Panc1 (cell line): Measurements from ENCODE around the gene NCBP1. TPM values are rescaled to one million over a fixed set of nuclear protein-coding genes. Genes with fewer than 3 reads are reported as not detected.

Experiments used
- ATAC-seq: fragments of 200-7000 bp; cut with Tn5 transposase; 2 replicates; pipeline ENCODE4 v1.9.1; 2020; ENCODE audit warnings: mild to moderate bottlenecking, moderate library complexity
- BruUV-seq: library from RNA; stranded (reverse); fragments of 400-500 nt; replicated peaks from 2 replicates; lab custom pipeline; 2021; lab: Mats Ljungman, UMichigan
- CTCF ChIA-PET: fragments of 300-600 bp; sonication (Branson Sonifier 250); formaldehyde crosslinking; loops from one replicate; lab custom pipeline; 2022; ENCODE audit warnings: antibody characterized with exemption; lab: Charles Lee
- POLR2A ChIA-PET: fragments of 300-600 bp; sonication (Branson Sonifier 250); formaldehyde crosslinking; loops from one replicate; lab custom pipeline; 2022; ENCODE audit warnings: antibody characterized with exemption; lab: Charles Lee
- DNase-seq: peaks from one replicate; pipeline ENCODE4 v3.0.0-alpha.2; 2010; ENCODE audit warnings: low read depth, low spot score
- H3K27ac ChIP-seq: 2 replicates; pipeline ENCODE4 v1.5.1; 2011; ENCODE audit warnings: mild to moderate bottlenecking, low read length, inconsistent platforms
- H3K27me3 ChIP-seq: fragments of 200-500 bp; sonication (Bioruptor generic); 2 replicates; pipeline ENCODE4 v1.6.0; 2014; ENCODE audit warnings: low read length, inconsistent platforms; ENCODE audit not compliant: control insufficient read depth, insufficient read depth
- H3K36me3 ChIP-seq: fragments of 200-500 bp; sonication (Bioruptor generic); 2 replicates; pipeline ENCODE4 v1.5.1; 2014; ENCODE audit warnings: inconsistent platforms, mild to moderate bottlenecking, low read length, moderate library complexity; ENCODE audit not compliant: control insufficient read depth, insufficient read depth
- H3K4me1 ChIP-seq: 2 replicates; pipeline ENCODE4 v1.5.1; 2011; ENCODE audit warnings: inconsistent platforms, mild to moderate bottlenecking, low read length, moderate library complexity; ENCODE audit not compliant: control insufficient read depth, insufficient read depth
- H3K4me3 ChIP-seq, 2 experiments: 2 replicates each; pipeline ENCODE4 v1.5.1; 2011 to 2012; ENCODE audit warnings: low read depth in 2 of 2, low read length in 2 of 2, mild to moderate bottlenecking in 2 of 2, inconsistent platforms in 1 of 2, moderate library complexity in 1 of 2
- H3K9me3 ChIP-seq: fragments of 200-500 bp; sonication (Bioruptor generic); 2 replicates; pipeline ENCODE4 v1.5.1; 2014; ENCODE audit warnings: low read depth, mild to moderate bottlenecking, inconsistent platforms, low read length, moderate library complexity; ENCODE audit not compliant: control insufficient read depth, insufficient read depth
- CTCF ChIP-seq: fragments of 450-650 bp; IDR thresholded peaks from 2 replicates; pipeline ENCODE4 v1.5.1; 2017; ENCODE audit warnings: mild to moderate bottlenecking
- POLR2AphosphoS5 ChIP-seq: IDR thresholded peaks from 2 replicates; pipeline ENCODE4 v1.6.1; 2012; ENCODE audit warnings: mild to moderate bottlenecking, low read depth, low read length, moderate library complexity
- REST ChIP-seq, 2 experiments: IDR thresholded peaks; 2 replicates each; pipeline ENCODE4 v1.6.1; 2011 to 2012; ENCODE audit warnings: low read depth in 2 of 2, control low read depth in 1 of 2, low read length in 1 of 2, mild to moderate bottlenecking in 1 of 2, moderate library complexity in 1 of 2; ENCODE audit not compliant: insufficient read depth in 1 of 2
- SIN3A ChIP-seq: IDR thresholded peaks from 2 replicates; pipeline ENCODE4 v1.6.1; 2012; ENCODE audit warnings: low read depth, mild to moderate bottlenecking, low read length, moderate library complexity, borderline replicate concordance; ENCODE audit not compliant: insufficient read depth
- TCF7L2 ChIP-seq: IDR thresholded peaks from 2 replicates; pipeline ENCODE4 v1.6.1; 2011; ENCODE audit warnings: mild to moderate bottlenecking, low read depth, low read length, inconsistent platforms
- in situ Hi-C: cut with HindIII; loops from 2 replicates; pipeline ENCODE4 v1.10.0; 2016; ENCODE audit warnings: low sequenced_read_pairs, low pct_unique_long_range_greater_than_20kb
- intact Hi-C: fragments of 100-400 bp; cut with micrococcal nuclease; formaldehyde crosslinking; loops from one replicate; pipeline ENCODE4 v1.10.0; 2022; ENCODE audit not compliant: unreplicated experiment
- total RNA-seq: library from RNA; stranded (reverse); gene quantifications from one replicate; pipeline ENCODE4 v1.2.1, GENCODE V29; 2021; ENCODE audit not compliant: unreplicated experiment

NCBP1 gene
- total RNA-seq, 1 experiment from 2014 or later, result 30.1 TPM

- intact Hi-C loops (no loop called here), in situ Hi-C loops (no loop called here)
- no peak for TF ChIP-seq CTCF
- no peak for TF ChIP-seq SIN3A
- TF ChIP-seq POLR2AphosphoS5, result no peak
- Histone ChIP-seq H3K27ac (no peak overlapping the region), H3K27me3 (no peaks in the 10 kb centered on the region), H3K9me3 (no peaks in the 10 kb centered on the region), H3K36me3 (no peaks in the 10 kb centered on the region; the same call in 1 of the 2 replicates), H3K4me1 (no peaks in the 10 kb centered on the region), H3K4me3 (no peak overlapping the region)
- DNase-seq, result no peak
- ATAC-seq, result no peak
- BruUV-seq, result no TSS peak
- ChIA-PET POLR2A (no interaction called here), CTCF (no interaction called here)
Measured at GRCh38 chr9:97623946-97624345, 9.7 kb upstream of the NCBP1 start.

- Histone ChIP-seq H3K4me1 (no peaks in the 10 kb centered on the region), H3K27ac (no peak overlapping the region), H3K27me3 (no peaks in the 10 kb centered on the region), H3K9me3 (no peaks in the 10 kb centered on the region), H3K36me3 (no peaks in the 10 kb centered on the region; the same call in 1 of the 2 replicates), H3K4me3 (no peak overlapping the region)
- intact Hi-C loops, result no loop called here
- POLR2A ChIA-PET, result interaction anchor here (0.6 kb wide), 1 partner anchor 10 kb away, joined by 3 read pairs; no protein-coding TSS in a partner anchor
- CTCF ChIA-PET, result interaction anchor here (0.5 kb wide), 1 partner anchor 28 kb away, joined by 3 read pairs; no protein-coding TSS in a partner anchor
- no TSS peak for BruUV-seq
- DNase-seq (no peak), ATAC-seq (no peak)
- in situ Hi-C loops, result no loop called here
- TF ChIP-seq TCF7L2 (no peak), SIN3A (no peak), REST (IDR thresholded peaks at IDR 0.05; ENCODE audit: insufficient read depth in 1 of 2, low read depth in 2 of 2, low read length in 1 of 2) (no peak), POLR2AphosphoS5 (no peak)
Measured at GRCh38 chr9:97625620-97626019, 8.0 kb upstream of the NCBP1 start.

- no peaks in the 10 kb centered on the region for H3K27me3 ChIP-seq
- intact Hi-C loops, result no loop called here
- no peak for ATAC-seq
- in situ Hi-C loops, result no loop called here
- TF ChIP-seq CTCF, result no peak
- no peak for TF ChIP-seq TCF7L2
- no peak for TF ChIP-seq POLR2AphosphoS5
- TF ChIP-seq SIN3A, result no peak
- TF ChIP-seq REST (IDR thresholded peaks at IDR 0.05; ENCODE audit: insufficient read depth in 1 of 2, low read depth in 2 of 2, low read length in 1 of 2), result no peak
- H3K4me3 ChIP-seq, result no peak overlapping the region
- peaks cover 5% of the 10 kb centered on the region; the same call in 1 of the 2 replicates for H3K4me1 ChIP-seq
- DNase-seq, result no peak
- CTCF ChIA-PET, result no interaction called here
- H3K9me3 ChIP-seq, result no peaks in the 10 kb centered on the region
- no peaks in the 10 kb centered on the region; the same call in none of the 2 replicates for H3K36me3 ChIP-seq
- BruUV-seq, result no TSS peak
- H3K27ac ChIP-seq, result no peak overlapping the region
- POLR2A ChIA-PET, result no interaction called here
Measured at GRCh38 chr9:97627624-97628023, 6.0 kb upstream of the NCBP1 start.
